ENCODE results near the gene PHF21B. TPM values are rescaled to one million over a fixed set of nuclear protein-coding genes. Genes with fewer than 3 reads are reported as not detected.

Gene PHF21B
- polyA plus RNA-seq, 1 donor (not counting 4 experiments of a cell fraction or from before 2014, with no cell fraction given), result not detected

GRCh38 chr22:44917372-44918165 lies 92.2 kb downstream of the PHF21B start:
- no peaks in the 10 kb centered on the region for H3K79me2 ChIP-seq (ENCODE audit: control insufficient read depth, insufficient read depth, low read length)
- H2AFZ ChIP-seq (ENCODE audit: control insufficient read depth, low read length), result no peak overlapping the region
- no peak overlapping the region for H3K9ac ChIP-seq (ENCODE audit: control insufficient read depth, extremely low read depth, insufficient read depth, low read length)
- dilution Hi-C loops (cut with MboI; ENCODE audit: extremely low pct_ligation_motif_present, low sequenced_read_pairs), result no loop called here
- H4K20me1 ChIP-seq (ENCODE audit: control insufficient read depth, extremely low read depth, insufficient read depth, low read length), result no peaks in the 10 kb centered on the region
- no peak for DNase-seq (ENCODE audit: low read depth, low spot score)
- H3K27me3 ChIP-seq (ENCODE audit: control insufficient read depth, extremely low read depth, insufficient read depth, low read length), result no peaks in the 10 kb centered on the region
- H3K4me2 ChIP-seq (ENCODE audit: control insufficient read depth, extremely low read depth, insufficient read depth, low read depth, low read length), result no peak overlapping the region
- no peaks in the 10 kb centered on the region for H3K9me1 ChIP-seq (ENCODE audit: control insufficient read depth, extremely low read depth, insufficient read depth, low read length)
- TF ChIP-seq CTCF (optimal IDR thresholded peaks at IDR 0.05 in 1 of 3, IDR thresholded peaks at IDR 0.05 in 1 of 3, conservative IDR thresholded peaks at IDR 0.05 in 1 of 3; ENCODE audit: extremely low read depth in 1 of 3, insufficient read depth in 2 of 3, low read length in 3 of 3), result no peak
- TF ChIP-seq EZH2 (IDR thresholded peaks at IDR 0.05; ENCODE audit: low read length), result no peak
- no peak overlapping the region for H3K27ac ChIP-seq (ENCODE audit: control insufficient read depth, insufficient read depth, low read length)
- H3K36me3 ChIP-seq (ENCODE audit: control insufficient read depth in 2 of 2, extremely low read depth in 1 of 2, insufficient read depth in 2 of 2, low read length in 2 of 2), result no peaks in the 10 kb centered on the region
- no peak for FAIRE-seq
- no peaks in the 10 kb centered on the region for H3K4me1 ChIP-seq (ENCODE audit: control insufficient read depth, extremely low read depth, insufficient read depth, low read length)
- H3K4me3 ChIP-seq (ENCODE audit: control insufficient read depth in 2 of 3, extremely low read depth in 1 of 3, insufficient read depth in 2 of 3, low read depth in 1 of 3, low read length in 3 of 3), result no peak overlapping the region
- no peaks in the 10 kb centered on the region for H3K9me3 ChIP-seq (ENCODE audit: control insufficient read depth, low read depth, low read length)

GRCh38 chr22:44916281-44917231 lies 93.2 kb downstream of the PHF21B start:
- dilution Hi-C loops (cut with MboI; ENCODE audit: extremely low pct_ligation_motif_present, low sequenced_read_pairs), result no loop called here
- DNase-seq (ENCODE audit: low read depth, low spot score) (no peak), FAIRE-seq (no peak)
- Histone ChIP-seq H3K4me1 (ENCODE audit: control insufficient read depth, extremely low read depth, insufficient read depth, low read length) (no peaks in the 10 kb centered on the region), H3K27me3 (ENCODE audit: control insufficient read depth, extremely low read depth, insufficient read depth, low read length) (no peaks in the 10 kb centered on the region), H3K27ac (ENCODE audit: control insufficient read depth, insufficient read depth, low read length) (no peak overlapping the region), H3K4me2 (ENCODE audit: control insufficient read depth, extremely low read depth, insufficient read depth, low read depth, low read length) (no peak overlapping the region), H4K20me1 (ENCODE audit: control insufficient read depth, extremely low read depth, insufficient read depth, low read length) (no peaks in the 10 kb centered on the region), H3K9me1 (ENCODE audit: control insufficient read depth, extremely low read depth, insufficient read depth, low read length) (no peaks in the 10 kb centered on the region), H3K79me2 (ENCODE audit: control insufficient read depth, insufficient read depth, low read length) (no peaks in the 10 kb centered on the region), H3K9me3 (ENCODE audit: control insufficient read depth, low read depth, low read length) (no peaks in the 10 kb centered on the region), H3K4me3 (ENCODE audit: control insufficient read depth in 2 of 3, extremely low read depth in 1 of 3, insufficient read depth in 2 of 3, low read depth in 1 of 3, low read length in 3 of 3) (no peak overlapping the region), H3K36me3 (ENCODE audit: control insufficient read depth in 2 of 2, extremely low read depth in 1 of 2, insufficient read depth in 2 of 2, low read length in 2 of 2) (no peaks in the 10 kb centered on the region), H2AFZ (ENCODE audit: control insufficient read depth, low read length) (no peak overlapping the region), H3K9ac (ENCODE audit: control insufficient read depth, extremely low read depth, insufficient read depth, low read length) (no peak overlapping the region)
- TF ChIP-seq CTCF (optimal IDR thresholded peaks at IDR 0.05 in 1 of 3, IDR thresholded peaks at IDR 0.05 in 1 of 3, conservative IDR thresholded peaks at IDR 0.05 in 1 of 3; ENCODE audit: extremely low read depth in 1 of 3, insufficient read depth in 2 of 3, low read length in 3 of 3) (no peak), EZH2 (IDR thresholded peaks at IDR 0.05; ENCODE audit: low read length) (no peak)

All from keratinocyte (primary cell).